Measurements from ENCODE around the gene DBP.
"Not testable (repeated sequence)": the region's sequence is repeated elsewhere in the genome, so short reads cannot be mapped to it uniquely, and the experiment has no call there.

Gene DBP

DNA sequence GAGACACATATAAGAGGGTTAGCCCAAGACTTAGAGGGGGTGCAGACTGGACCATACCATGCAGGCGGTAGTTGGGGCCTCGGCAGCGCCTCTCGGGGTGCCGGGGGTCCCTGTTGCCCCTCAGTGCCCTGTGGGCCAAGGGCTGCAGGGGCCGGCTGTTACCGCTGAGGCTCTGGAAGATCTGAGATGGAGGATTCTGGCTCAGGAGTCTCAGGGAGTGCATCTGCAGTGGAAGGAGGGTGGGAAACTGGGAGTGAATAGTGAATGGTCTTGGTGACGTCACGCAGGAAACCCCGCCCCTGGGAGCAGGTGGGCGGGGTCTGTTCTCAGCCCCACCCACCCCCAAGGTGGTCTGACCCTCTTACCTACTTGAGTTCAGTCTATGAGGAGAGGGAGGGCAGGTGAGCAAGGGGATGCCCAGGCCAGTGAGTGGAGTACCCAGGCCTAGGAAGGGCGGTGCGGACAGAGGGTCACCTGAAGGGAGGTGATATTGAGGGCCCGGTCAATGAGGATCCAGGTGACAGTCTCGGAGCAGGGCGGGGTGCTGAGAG is 1.7 kb upstream of the DBP start:
- no peak for DNase-seq

DNA sequence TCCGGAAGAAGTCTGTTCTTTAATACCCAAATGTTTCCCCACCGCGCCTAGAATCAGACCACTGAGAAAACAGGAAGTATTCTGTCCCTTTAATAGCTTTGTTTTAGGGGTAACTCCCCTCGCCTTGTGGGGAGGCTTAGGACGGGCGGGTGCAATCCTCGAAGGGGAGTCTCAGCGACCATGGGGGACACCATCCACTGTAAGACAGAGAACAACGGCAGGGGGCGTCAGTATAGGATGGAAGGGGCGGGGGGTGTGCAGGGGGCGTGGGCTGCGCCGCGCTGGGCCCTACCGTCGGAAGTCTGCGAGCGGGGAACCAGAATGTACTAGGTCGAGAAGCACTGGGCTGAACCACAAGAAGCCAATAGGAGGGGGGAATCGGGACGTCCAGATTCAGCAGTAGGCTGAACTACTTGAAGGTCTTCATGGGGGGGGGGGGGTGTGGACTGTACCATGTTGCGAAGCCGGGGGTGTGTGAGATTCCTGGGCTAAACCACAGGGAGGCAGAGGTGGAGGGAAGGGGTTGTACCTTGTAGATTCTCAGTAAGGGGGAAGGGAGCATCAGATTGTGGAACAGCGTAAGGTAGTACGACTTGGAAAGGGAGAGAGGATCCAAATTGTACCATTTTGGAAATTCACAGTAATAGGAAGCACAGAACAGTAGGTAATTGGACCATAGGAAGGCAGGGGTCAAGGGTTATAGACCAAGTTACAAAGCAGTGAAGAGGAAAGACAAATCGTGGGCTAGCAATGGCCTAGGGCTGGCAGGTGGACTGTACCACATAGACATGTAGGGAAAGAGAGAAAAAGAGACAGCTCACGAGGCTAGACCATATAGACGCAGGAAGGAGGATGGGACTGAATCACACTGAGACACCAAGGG is 1.0 kb upstream of the DBP start:
- peak; percentile 90 for DNase-seq

DNA sequence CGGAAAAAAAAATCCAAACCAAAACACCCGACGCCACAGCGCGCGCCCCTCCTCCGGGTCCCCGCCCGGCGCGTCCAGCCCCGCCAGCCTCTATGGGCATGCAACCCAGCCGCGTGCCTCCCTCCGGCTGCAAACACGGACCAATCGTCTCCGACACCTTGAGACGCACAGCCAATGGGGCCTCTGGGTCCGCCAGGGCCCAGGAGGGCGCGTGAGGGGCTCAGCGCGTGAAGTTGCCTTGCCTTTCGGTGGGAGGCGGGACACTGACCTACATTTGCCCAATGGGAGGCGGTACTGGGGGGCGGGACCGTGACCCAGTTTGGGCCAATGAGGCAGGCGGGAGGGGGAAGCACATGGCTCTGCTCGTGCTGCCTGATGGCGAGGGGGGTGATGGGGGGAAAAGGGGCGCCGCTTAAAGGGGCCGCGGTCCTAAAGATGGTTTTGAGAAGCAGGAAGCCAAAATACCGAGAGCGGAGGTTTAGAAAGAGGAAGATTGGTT is 319 bp upstream of the DBP start:
- DNase-seq, result peak; percentile 98

DNA sequence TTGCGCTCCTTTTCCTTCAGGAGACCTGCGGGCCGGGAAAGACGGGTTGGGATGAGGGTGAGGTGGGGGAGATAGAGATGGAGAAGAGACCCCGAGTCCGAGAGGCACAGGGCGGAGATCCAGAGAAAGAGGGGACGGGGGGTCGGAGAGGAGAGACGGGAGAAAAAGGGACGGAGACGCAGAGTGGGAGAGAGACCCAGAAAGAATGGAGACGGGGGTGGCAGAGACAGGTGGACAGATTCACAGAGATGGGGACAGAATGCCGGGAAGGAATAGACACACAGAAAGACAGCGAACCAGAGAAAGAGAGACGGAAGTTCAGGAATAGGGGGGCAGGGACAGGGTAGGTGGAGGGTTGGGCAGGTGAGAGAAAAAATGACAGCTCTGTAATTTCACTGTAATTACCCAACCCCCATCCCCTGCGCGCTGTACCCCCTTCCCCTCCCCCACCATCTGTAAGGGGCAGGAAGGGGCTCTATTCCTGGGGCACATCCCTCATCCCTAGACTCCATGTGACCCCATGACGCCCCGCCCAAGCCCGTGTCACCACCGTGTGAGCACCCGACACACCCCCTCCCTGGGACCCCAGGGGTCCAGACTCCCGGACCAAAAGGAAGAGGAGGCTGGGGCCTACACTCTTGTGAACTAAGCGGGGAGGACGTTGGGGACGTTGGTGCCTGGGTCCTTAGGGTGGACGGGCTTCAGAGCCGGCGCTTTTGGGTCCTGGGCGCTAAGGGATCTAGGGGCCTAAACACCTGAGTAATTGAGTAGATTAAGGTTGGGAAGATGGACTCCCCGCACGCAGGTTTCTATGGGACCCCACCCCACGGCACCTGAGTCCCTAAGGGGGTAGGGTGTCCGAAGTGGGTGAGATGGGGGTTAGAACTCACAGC is 967 bp downstream of the DBP start:
- no peak for DNase-seq

GRCh38 chr19:48635263-48635965 is 1.8 kb downstream of the DBP start:
- no peak for DNase-seq

- DNase-seq, result peak; percentile 90
Observed at GRCh38 chr19:48634424-48635262, 2.5 kb downstream of the DBP start.

DNA sequence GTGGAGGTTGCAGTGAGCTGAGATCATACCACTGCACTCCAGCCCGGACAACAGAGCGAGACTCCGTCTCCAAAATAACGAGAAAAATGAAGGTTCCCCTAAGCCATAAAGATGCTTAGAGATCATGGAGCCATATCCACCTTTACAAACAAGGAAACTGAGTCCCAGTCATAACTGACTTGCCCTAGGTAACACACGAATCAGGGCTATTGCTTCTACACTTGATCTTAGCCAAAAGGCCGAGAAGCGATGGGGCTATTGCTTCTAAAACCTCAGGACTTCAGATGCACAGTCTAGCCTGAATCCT is 3.2 kb downstream of the DBP start:
- DNase-seq, result no peak

DNA sequence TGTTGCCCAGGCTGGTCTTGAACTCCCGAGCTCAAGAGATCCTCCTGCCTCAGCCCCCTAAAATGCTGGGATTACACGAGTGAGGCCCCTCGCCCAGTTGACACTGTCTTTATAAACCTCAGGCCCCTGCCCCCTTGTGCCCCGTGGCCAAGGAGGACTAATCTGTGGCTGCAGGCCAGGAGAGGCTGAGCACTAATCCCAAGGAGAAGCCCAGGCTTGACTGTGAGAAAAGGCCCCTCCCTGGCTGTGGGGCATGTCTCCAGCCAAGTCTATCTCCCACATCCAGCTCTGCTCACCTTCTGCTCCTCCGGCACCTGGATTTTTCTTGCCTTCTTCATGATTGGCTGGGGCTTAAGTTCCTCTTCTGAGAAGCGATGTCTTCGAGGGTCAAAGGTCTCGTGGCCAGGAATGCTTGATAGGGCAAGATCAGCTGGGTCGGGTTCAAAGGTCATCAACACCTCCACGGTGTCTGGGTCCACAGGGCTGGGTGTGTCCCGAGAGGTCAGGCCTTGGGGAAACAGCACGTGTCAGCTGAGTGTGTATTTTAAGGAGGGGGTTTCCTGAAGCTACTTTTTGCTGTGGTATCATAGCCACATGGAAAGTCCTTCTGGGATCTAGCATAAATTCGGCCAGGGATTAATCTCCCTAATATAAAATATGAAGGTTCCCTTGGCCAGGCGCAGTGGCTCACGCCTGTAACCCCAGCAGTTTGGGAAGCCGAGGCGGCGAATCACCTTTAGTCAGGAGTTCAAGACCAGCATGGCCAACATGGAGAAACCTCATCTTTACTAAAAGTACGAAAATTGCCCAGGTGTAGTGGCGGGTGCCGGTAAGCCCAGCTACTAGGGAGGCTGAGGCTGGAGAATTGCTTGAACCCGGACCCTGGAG is 3.8 kb downstream of the DBP start:
- no peak for DNase-seq

DNA sequence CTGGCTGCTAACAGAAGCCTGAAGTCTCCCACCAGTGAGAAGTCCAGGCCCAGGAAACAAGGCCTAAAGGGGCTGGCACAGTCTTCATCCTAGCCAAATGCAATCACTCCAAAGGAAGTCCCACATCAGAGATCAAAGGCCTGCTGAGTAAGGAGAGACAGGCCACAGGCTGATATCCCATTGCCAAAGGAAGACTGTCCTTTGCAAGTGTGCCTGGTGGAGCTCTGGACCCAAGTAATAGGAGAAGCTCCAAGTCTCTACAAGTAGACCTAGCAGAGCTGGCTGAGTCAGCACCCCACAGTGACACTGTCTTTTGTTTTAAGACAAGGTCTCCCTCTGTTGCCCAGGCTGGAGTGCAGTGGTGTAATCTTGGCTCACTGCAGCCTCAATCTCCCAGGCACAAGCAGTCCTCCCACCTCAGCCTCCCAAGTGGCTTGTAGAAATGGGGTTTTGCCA is 4.5 kb downstream of the DBP start:
- DNase-seq, result no peak

GRCh38 chr19:48632286-48632685 is 4.9 kb downstream of the DBP start:
- DNase-seq, result not testable (repeated sequence)

DNA sequence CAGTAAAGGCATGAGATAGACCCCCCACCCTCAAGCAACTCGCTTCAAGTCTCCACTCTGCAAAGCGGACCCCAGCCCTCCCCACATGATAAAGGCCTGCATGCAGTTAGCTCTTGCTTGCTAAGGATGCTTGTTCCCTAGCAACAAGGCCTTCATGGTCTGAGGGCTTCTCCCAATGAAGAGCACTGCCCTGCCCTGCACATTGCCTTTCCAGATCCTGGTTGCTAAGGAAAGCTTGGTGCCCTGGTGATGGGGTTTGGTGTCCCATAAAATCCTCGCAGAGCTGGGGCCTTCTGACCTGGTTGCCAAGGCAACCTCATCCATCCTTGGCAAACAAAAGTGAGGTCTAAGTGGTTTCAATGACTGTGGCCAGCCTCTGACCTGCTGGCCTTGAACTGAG is 6.0 kb downstream of the DBP start:
- DNase-seq, result no peak

DNA sequence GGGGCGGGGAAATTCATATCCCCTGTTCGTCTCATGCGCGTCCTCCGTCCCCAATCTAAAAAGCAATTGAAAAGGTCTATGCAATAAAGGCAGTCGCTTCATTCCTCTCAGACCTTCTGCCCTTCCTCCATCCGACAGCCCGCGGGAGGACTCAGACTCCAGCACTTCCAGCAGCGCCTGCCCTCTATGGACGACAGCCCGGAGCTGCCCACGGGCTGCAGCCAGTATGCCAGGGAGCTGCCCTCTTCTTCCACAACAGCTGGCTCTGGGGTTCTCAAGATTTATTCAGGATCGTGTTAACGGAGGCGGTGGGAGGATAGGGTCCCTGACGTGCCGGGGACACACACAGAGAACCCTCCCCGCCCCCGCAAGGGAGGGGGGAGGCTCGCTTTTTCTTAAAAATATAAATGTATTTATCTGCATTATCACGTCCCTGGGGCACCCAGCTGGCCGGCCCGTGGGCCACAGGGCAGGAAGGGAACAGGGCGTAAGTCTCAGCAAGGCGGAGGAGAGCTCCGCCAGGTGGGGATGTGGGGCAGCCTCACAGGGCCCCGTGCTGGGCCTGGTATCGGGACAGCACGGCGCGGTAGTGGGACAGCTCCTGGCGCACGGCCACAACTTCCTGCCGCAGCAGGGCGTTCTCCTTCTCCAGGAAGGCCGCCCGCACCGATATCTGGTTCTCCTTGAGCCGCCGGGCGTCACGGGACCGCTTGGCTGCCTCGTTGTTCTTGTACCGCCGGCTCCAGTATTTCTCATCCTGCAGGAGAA is 6.7 kb downstream of the DBP start:
- no peak for DNase-seq

DNA sequence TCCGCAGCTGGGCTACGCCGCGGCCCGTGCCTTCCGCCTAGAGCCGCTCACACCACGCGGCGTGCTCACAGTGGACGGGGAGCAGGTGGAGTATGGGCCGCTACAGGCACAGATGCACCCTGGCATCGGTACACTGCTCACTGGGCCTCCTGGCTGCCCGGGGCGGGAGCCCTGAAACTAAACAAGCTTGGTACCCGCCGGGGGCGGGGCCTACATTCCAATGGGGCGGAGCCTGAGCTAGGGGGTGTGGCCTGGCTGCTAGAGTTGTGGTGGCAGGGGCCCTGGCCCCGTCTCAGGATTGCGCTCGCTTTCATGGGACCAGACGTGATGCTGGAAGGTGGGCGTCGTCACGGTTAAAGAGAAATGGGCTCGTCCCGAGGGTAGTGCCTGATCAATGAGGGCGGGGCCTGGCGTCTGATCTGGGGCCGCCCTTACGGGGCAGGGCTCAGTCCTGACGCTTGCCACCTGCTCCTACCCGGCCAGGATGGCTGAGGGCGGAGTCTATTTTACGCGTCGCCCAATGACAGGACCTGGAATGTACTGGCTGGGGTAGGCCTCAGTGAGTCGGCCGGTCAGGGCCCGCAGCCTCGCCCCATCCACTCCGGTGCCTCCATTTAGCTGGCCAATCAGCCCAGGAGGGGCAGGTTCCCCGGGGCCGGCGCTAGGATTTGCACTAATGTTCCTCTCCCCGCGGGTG is 7.4 kb downstream of the DBP start:
- DNase-seq, result no peak

DNA sequence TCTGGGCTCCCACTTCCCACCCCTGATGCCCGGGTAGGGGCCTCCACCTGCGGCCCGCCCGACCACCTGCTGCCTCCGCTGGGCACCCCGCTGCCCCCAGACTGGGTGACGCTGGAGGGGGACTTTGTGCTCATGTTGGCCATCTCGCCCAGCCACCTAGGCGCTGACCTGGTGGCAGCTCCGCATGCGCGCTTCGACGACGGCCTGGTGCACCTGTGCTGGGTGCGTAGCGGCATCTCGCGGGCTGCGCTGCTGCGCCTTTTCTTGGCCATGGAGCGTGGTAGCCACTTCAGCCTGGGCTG is 7.9 kb downstream of the DBP start:
- DNase-seq, result no peak

DNA sequence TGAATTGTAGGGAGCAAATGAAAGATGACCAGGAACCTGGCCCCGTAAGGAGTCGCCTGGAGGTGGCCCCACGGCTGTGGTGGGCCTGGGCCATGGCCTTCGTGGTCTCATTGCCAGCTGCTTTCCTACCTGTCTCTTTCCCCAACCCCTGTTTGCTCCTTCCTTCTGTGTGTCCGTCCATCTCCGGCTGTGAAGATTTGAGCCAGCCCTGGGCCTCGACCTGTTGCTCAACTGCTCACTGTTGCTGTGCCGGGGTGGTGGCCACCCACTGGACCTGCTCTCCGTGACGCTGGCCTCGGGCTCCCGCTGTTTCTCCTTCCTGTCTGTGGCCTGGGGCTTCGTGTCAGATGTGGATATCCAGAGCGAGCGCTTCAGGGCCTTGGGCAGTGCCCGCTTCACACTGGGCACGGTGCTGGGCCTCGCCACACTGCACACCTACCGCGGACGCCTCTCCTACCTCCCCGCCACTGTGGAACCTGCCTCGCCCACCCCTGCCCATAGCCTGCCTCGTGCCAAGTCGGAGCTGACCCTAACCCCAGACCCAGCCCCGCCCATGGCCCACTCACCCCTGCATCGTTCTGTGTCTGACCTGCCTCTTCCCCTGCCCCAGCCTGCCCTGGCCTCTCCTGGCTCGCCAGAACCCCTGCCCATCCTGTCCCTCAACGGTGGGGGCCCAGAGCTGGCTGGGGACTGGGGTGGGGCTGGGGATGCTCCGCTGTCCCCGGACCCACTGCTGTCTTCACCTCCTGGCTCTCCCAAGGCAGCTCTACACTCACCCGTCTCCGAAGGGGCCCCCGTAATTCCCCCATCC is 8.5 kb downstream of the DBP start:
- DNase-seq, result no peak

DNA sequence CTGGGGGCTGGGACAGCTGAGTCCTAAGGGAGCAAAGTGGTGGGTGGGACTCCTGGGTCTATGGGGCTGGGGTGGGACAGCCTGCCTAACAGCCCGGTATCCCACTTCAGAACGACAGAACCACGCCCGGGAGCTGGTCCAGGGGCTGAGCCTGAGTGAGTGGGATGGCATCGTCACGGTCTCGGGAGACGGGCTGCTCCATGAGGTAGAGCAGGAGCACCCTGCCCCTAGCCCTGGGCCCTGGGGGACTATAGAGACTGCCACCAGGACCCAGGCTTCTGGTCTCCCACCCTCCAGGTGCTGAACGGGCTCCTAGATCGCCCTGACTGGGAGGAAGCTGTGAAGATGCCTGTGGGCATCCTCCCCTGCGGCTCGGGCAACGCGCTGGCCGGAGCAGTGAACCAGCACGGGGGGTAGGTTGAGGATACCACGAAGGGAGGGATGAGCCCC is 9.3 kb downstream of the DBP start:
- DNase-seq, result no peak

- no peak for DNase-seq
Observed at GRCh38 chr19:48627201-48627864, 9.8 kb downstream of the DBP start.

DNA sequence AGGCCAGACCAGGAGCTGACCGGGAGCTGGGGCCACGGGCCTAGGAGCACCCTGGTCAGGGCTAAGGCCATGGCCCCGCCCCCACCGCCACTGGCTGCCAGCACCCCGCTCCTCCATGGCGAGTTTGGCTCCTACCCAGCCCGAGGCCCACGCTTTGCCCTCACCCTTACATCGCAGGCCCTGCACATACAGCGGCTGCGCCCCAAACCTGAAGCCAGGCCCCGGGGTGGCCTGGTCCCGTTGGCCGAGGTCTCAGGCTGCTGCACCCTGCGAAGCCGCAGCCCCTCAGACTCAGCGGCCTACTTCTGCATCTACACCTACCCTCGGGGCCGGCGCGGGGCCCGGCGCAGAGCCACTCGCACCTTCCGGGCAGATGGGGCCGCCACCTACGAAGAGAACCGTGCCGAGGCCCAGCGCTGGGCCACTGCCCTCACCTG is 11.3 kb downstream of the DBP start:
- DNase-seq, result no peak

Measured in DMS 273 treated with DMSO at 0.1 percent for 48 hours (cell line).